NCI-H226 (cell line): Measurements from ENCODE around the gene ABHD16B.
A peak's percentile ranks its signal among the peaks of the same experiment; 100 is the strongest.
"Not testable (repeated sequence)": the region's sequence is repeated elsewhere in the genome, so short reads cannot be mapped to it uniquely, and the experiment has no call there.

Experiments
- DNase-seq: peaks from one replicate; pipeline ENCODE4 v3.0.0-alpha.2; 2015

The ABHD16B gene

DNA sequence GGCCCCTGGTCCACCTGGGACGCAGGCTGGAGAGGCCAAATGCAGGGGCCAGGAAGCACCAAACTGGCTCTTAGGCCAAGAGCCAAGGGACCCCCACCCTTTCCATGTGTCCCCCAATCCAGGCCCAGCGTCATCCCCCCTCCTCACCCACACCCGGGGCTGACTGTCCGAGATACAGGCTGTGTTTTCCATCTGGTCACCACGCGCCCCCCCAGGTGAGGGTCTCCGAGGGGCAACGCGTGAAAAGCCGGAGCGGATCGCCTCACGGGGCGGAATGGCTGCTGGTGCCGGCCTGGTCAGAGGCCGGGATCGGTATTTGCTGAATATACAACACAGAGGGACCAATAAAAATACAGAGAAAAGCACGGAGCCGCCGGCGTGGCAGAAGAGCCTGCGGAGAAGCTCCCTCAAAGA lies 5.2 kb upstream of the ABHD16B start:
- no peak for DNase-seq

DNA sequence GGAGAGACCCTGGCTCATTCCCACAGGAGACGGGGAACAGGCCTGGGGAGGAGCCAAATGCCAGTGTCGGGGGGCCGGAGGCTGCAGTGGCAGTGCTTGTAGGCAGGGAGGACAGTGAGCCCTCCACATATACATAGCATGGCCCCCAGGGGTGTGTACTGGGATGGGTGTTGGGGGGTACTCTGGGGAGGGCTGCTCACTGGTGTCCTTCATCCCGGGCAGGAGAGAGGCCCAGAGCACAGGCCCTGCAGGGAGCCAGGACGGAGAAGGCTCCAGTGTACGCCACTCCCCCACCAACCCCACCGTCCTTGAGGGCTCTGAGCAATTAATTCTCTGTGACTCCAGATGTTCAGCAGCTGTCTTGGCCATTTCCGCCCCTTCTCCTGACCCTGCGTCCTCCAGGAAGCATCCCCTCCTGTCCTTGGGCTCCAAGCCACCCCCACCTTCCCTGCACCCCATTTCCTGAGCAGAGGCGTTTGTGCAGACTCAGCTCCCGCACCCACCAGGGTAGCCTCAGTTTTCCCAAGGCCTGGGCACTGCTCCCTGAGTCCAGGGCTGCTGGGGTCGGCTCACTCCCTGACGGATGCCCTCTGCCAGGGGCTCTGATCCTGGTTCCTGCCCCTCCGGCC lies 3.4 kb upstream of the ABHD16B start:
- DNase-seq: no peak

DNA sequence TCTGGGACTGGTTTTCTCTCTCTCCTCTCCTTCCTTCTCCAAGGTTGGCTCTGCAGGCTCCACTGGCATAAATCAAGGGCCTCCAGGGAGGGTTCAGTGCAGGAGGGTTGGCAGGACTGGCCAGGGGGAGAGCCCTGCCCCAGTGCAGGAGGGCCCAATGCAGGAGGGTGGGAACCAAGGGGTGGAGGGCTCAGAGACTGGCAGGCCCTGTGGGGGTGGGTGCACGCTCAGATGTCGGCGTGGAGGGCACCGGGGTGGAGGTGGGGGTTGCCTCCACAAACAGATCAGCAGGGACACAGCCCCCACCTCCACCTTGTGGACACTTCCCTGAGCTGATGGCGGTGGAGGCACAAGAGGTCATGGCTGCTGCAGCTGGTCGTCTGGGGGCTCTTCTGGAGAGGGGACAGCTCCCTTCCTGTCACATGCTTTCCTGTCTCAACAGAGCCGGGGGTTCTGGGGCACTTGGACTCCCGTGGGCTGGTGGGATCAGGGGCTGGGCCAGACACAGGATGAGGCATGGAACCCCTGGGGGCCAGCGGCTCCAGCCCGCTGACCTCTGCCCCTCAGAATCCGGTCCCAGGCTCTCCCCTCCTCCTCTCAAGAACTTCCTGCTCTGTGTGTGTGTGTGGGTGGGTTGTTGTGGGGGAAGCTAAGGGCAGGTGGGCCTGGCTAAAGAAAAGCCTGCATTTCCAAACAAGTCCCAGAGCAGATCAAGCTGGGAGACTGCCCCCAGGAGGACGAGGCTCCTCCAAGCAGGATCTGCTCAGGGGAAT lies 2.7 kb upstream of the ABHD16B start:
- no peak for DNase-seq

DNA sequence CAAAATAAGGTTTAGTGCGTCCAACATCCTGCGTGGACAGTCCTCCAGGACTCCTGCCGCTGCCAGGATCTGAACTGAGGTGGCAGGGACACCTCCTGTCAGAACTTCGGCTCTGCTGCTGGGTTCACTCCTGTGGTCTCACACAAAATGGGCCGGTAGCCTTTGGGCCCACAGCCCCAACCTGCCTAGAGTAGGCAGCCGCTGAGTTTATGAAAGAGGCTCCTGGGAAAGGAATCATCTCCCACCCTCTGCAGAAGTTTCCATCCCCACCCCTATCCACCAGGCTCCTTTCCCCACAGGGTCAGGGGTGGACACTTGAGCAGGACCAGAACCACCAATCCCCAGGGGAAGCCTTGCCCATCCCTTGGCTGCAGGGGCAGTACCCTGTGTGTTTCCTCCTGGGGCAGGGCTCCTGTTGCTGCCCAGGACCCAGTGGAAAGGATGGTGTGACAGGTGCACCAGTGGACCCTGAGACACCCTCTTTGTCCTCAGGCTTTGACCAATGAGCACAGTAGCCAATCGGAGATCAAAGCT lies 2.1 kb upstream of the ABHD16B start:
- no peak for DNase-seq

DNA sequence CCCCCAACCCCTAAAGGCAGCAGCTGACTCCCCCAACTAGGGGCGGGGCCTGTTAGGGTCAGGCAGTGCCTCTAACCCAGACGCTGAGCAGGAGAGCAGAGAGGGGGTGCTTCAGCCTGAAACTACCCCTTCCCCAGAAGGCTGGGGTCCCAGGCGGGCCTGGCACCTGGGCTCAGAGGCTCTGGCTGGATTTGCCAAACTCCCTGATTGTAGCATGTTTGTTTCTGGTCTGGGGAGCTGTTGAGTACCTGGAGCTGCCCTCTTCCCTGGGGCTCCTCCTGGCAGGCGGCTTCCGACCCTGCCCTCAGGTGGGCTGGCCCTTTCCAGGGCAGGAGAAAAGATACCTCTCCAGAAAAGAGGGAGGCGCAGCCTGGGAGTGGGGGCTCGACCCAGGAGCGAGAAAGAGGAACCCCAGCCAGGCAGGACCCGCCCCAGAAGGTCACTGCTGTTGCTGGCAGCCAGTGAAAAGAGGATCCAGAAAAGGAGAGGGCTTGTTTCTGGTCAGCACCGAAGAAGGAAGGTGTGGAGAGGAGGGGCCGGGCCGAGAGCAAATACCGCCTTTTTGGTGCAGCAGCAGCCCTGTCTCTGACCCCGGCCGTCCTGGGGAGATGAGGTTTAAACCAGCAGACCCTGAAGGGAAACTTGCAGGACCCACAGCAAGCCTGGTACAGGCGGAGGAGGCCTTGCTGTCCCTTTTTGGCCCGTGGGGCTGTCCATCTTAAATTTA lies 810 bp upstream of the ABHD16B start:
- no peak for DNase-seq

DNA sequence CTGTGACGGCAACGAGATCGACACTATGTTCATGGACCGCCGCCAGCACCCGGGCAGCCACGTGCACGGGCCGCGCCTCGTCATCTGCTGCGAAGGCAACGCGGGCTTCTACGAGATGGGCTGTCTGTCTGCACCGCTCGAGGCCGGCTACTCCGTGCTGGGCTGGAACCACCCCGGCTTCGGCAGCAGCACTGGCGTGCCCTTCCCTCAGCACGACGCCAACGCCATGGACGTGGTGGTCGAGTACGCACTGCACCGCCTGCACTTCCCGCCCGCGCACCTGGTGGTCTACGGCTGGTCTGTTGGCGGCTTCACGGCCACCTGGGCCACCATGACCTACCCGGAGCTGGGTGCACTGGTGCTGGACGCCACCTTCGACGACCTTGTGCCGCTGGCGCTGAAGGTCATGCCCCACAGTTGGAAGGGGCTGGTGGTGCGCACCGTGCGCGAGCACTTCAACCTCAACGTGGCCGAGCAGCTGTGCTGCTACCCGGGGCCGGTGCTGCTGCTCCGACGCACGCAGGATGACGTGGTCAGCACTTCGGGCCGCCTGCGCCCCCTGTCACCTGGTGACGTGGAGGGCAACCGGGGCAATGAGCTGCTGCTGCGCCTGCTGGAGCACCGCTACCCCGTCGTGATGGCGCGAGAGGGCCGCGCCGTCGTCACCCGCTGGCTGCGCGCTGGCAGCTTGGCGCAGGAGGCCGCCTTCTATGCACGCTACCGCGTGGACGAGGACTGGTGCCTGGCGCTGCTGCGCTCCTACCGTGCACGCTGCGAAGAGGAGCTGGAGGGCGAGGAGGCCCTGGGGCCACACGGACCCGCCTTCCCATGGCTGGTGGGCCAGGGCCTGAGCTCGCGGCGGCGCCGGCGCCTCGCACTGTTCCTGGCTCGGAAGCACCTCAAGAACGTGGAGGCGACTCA lies 943 bp downstream of the ABHD16B start:
- DNase-seq: no peak

DNA sequence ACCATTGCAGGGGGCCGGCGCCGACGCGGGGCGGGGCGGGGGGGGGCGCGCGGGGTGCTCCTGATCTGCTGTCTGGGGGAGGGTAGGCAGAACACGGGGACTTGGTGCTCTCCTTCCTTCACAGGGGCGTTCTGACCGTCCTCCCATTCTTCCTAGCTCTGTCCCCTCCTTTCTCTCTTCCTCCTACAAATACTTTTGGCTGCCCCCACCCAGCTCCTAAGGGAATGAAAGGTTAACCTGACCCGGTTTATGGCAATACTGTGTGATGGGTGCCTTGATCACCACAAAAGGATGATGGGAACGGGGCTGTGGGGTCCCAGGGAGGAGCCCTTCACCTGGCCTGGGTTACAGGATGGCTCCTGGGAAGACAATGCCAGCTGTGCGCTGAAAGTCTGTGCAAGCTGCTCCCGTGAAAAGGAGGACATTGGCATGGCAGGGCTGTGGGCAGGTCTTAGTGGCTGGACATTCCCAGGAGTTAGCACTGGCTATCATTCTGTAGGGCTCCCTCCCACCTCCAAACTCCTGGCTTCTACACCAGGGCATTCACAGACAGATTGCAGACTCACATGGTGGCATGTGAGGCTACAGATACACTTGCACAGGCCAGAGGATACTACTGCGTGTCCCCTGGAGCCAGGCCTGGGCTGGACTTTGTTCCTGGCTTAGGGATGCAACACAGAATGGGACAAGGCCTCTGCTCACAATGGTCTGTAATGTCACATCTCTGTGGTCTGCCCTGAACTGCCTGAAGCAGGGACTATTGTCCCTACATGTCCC lies 1.9 kb downstream of the ABHD16B start:
- no peak for DNase-seq

DNA sequence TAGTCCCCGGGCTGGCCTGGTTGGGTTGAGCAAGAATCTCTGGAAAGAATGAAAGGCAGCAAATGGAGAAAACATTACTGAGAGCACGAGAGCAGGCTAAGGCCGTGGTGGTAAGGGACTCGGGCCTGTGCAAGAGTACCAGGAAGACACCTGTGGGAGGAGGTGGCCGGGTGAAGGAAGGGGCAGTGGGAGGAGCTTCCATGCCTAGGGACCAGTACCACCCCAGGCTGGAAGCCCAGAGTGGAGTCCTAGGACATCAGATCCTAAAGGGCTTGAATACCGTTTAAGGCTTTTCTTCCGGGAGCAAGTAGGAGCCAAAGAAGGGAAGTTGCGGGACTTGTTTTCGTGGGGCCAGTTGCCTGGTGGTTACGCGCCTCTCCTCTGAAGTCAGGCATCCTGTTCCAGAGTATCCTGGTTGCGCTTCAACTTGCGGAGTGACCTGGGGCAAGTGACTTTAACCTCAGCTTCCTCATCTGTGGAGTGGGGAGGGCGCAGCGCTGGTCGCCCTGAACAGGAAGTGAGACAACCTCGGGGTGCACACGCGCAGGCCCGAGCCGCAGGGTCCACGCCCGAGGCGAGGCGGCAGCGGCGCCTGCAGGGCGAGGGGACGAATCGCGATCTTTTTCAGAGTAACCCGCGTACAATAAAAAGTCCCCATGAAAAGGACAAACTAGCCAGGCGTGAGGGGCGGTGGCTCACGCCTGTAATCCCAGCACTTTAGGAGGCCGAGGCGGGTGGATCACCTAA lies 2.7 kb downstream of the ABHD16B start:
- peak; percentile 76 for DNase-seq

DNA sequence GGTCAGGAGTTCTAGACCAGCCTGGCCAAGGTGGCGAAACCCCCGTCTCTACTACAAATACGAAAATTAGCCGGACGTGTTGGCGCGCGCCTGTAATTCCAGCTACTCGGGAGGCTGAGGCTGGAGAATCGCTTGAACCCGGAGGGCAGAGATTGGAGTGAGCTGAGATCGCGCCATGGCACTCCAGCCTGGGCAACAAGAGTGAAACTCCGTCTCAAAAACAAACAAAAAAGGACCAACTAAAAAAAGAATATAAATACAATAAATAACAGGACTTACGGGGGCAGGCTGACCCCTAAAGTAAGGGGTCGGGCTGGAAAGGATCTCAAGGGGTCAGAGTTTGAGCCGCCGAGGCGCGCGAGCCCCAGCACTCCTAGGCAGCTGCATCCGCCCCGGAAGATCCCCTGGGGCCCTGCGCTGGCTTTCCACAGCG lies 3.3 kb downstream of the ABHD16B start:
- no peak for DNase-seq

DNA sequence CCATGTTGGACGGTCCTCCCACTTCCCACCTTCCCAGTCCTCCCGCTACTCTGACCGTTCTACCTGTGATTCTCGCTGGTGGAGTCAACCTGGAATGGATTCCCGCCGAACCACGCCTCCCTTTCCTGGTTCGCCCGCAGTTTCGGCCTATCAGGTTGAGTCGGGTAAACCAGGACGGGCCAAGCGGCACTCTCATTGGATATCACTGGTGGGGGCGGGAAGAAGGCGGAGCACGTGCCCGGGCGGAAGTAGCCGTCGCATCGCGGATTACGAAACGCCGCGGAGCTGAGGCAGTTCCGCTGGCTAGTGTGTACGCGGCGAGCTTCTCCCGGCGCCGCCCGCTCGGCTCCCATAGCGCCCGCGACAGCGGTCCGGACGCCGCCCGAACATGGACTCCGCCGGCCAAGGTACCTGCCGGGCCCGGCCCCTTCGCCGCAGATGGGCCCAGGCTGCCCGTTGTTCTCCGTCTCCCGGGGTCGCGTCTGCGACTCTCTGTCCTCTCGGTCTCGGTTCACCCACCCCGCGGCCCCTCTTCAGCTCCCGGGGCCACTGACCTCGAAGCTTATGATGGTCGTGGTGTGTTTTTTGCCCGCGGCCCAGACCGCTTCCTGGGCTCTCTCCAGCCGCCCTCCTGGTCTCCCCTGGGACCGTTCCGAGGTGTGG lies 3.8 kb downstream of the ABHD16B start, which contains the start of gene TPD52L2:
TPD52L2 (plus strand) TSS at position 293 of the 663 bp plus-strand sequence; CDS start at position 389, 96 bp downstream.
- DNase-seq: peak; percentile 99

DNA sequence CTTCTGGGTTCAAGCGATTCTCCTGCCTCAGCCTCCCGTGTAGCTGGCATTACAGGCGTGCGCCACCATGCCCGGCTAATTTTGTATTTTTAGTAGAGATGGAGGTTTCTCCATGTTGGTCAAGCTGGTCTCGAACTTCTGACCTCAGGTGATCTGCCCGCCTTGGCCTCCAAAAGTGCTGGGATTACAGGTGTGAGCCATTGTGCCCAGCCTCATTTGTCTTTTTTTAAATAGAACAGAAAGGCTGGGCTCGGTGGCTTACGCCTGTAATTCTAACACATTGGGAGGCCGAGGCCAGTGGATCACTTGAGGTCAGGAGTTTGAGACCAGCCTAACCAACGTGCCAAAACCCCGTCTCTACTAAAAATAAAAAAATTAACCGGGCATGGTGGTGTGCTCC lies 5.7 kb downstream of the ABHD16B start:
- not testable (repeated sequence) for DNase-seq

DNA sequence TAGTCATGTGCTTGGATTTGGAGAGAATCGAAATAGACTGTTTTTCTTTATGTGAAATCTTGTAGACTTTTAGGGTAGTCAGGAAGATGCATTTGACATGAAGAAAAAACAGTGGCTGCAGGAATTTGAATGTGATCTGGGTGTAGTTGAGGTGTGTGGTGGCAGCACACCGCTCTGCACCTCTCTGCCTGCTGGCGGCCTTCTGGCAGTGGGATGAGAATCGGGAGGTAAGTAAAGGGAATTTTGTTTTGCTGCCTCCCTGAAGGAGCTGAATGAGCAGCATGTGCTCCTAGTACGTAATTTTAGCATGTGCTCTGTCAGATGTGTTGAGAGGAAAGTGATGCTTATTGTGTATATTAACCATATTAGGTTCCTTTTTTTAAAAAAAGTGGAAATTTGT lies 7.0 kb downstream of the ABHD16B start:
- DNase-seq: no peak

DNA sequence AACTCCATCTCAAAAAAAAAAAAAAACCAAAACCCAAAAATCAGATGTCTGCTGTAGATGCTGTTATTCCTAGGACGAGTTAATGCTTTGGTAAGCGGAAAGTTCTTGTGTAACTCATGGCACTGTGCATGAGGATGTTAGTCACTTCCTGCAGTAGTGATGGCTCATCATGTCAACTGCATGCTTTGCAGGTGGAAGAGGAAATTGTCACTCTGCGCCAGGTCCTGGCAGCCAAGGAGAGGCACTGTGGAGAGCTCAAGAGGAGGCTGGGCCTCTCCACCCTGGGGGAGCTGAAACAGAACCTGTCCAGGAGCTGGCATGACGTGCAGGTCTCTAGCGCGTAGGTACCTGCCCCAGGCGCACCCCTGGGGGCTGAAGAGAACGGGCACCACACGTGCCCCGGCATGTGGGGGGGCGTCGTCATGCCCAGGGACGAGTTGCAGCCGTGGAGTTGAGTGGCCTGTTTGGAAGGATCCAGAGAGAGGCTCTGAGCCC lies 12.2 kb downstream of the ABHD16B start:
- DNase-seq: peak; percentile 72

DNA sequence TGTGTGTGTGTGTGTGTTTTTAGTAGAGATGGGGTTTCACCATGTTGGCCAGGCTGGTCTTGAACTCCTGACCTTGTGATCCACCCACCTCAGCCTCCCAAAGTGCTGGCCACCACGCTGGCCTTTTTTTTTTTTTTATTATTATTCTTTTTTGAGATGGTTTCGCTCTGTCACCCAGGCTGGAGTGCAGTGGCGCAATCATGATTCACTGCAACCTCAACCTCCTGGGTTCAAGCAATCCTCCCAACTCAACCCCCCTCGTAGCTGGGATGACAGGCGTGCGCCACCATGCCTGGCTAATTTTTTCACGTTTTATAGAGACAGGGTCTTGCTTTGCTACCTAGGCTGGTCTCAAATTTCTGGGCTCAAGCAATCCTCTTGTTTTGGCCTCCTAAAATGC lies 12.9 kb downstream of the ABHD16B start:
- DNase-seq: not testable (repeated sequence)

DNA sequence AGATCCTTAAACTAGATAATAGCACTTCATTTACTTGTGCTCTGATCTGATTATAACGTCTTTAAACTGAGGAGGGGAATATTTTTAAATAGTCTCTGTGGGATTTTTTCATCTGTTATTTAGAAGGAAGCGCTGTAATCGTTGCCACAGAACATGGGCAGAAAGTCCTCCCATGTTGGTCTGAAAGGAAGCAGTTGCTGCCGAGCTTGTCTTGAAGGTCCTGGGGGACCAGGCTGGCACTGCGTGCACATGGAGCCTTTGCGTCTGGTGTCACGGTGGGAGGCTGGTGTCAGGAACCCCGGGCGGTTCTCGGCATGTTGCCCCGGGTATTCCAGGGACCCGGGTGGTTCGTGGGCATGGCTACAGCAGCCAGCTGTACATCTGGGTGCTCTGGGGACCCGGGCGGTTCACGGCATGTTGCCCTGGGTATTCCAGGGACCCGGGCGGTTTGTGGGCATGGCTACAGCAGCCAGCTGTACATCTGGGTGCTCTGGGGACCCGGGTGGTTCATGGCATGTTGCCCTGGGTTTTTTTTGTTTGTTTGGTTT lies 15.3 kb downstream of the ABHD16B start:
- no peak for DNase-seq

DNA sequence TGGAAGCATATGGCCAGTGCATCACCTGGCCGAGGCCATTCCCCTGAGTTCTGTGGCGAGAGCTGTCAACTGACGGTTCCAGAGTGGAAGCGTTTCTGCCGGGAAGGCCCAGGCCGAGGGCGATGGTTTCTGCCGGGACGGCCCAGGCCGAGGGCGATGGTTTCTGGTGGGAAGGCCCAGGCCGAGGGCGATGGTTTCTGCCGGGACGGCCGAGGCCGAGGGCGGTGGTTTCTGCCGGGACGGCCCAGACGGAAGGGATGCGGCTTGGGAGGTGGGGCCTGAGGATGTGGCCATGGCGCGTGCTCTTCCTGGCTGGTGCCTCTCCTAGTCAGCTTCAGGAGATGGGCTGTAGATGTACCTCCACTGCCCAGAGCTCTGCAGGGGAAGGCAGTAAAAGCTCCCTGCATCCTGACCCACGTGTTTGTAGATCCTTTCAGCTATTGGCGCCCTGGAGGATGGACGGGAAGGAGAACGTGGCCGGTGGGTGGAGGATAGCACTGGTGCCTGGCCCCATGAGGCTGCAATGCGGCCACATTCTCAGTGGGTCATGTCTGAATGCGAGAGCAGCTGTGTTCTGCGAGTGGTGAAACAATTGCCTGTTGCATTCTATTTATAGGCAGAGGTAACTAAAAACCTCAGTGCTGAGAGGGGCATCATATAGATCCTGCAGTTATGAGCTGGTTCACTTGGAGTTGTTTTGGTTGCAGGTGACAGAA lies 16.6 kb downstream of the ABHD16B start:
- no peak for DNase-seq

DNA sequence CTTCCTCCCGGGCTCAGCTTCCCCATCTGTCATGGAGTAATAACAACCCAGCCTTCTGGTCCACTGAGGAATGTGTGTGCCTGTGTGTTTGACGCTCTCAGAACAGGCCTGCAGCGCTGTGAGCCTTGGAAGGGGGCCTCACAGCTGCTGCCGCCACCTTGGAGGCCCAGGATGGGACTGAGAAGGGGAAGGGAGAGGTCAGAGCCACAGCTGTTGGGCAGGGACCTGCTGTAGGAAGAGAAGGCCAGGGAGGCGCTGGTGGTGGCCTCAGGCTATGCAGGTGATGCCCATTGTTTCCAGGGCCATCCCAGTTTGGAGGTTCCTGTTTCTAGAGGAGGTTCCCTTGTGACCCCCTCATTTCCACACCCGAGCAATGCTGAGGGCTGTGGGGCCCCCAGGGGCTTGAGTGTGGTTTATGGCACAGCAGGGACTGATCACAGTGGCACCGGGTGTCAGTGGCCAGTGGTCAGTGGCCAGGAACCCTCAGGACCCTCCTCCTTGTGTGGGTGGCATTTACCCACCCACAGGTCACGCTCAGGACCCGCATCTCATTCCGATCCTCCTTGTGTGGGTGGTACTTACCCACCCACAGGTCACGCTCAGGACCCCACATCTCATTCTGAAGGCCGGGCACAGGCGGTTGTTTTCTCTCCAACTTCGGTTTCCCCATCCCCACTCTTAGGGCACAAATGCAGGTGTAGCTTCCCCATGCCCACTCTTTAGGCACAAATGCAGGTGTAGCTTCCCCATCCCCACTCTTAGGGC lies 17.8 kb downstream of the ABHD16B start:
- DNase-seq: no peak

DNA sequence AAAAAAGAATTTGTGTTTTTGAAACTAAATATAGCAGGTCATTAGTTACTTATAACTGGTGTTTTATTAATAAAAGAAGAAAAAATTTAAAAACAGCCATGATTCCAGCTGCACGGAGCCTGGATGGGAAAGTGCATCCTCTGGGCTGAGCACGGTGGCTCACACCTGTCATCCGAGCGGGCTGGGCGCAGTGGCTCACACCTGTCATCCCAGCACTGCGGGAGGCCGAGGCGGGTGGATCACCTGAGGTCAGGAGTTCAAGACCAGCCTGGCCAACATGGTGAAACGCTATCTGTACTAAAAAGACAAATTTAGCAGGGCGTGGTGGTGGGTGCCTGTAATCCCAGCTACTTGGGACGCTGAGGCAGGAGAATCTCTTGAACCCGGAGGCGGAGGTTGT lies 19.6 kb downstream of the ABHD16B start:
- not testable (repeated sequence) for DNase-seq
